WTC11 (cell line): Measurements from ENCODE around the gene MYO1H.

Source experiments
- ELF4 ChIP-seq: sonication (generic); formaldehyde crosslinking; IDR thresholded peaks from 2 replicates; pipeline ENCODE4 v1.8.1; 2022; ENCODE audit warnings: low read depth, mild to moderate bottlenecking, moderate library complexity, missing genetic modification reagents
- ESRRA ChIP-seq: sonication (generic); formaldehyde crosslinking; IDR thresholded peaks from 2 replicates; pipeline ENCODE4 v1.8.1; 2022; ENCODE audit warnings: mild to moderate bottlenecking, missing genetic modification reagents, borderline replicate concordance
- GTF2I ChIP-seq: fragments of 250-450 bp; sonication (Bioruptor Pico); conservative IDR thresholded peaks from 2 replicates; pipeline ENCODE4 v1.4.0; 2021; ENCODE audit warnings: mild to moderate bottlenecking
- NR2C2 ChIP-seq: sonication (generic); formaldehyde crosslinking; IDR thresholded peaks from 2 replicates; pipeline ENCODE4 v1.8.0; 2022; ENCODE audit warnings: mild to moderate bottlenecking, missing genetic modification reagents
- USF2 ChIP-seq: sonication (generic); formaldehyde crosslinking; IDR thresholded peaks from 2 replicates; pipeline ENCODE4 v1.8.1; 2023; ENCODE audit warnings: mild to moderate bottlenecking, missing genetic modification reagents, moderate library complexity
- ZBTB21 ChIP-seq: sonication (generic); formaldehyde crosslinking; IDR thresholded peaks from 2 replicates; pipeline ENCODE4 v1.8.1; 2023; ENCODE audit warnings: mild to moderate bottlenecking, missing genetic modification reagents, borderline replicate concordance
- TF ChIP-seq, protein P1 (sequence below): fragments of 200-600 bp; IDR thresholded peaks from 2 replicates; pipeline ENCODE4 v1.8.0; 2022; ENCODE audit warnings: antibody characterized with exemption

DNA sequence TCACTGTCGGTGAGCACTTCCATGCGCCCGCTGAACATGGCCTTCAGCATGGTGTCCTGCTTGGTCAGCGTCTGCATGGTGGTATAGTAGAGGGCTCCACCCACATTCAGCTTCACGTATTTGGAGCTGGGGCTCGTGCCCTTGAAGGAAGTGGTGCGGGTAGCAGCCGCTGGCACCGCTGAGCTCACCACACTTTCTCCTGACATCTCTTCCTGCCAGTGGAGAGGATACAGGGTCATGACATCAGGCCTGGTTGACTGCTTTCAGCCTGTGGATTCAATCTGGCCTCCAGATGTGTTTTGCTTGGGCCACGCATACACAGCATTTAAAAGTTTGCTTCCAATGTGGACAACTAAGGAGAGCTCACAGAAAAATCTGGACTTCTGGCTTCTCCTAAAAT lies 121.8 kb downstream of the MYO1H start:
- TF ChIP-seq NR2C2 (CRISPR knock-in tag) (no peak), ZBTB21 (no peak), GTF2I (no peak), USF2 (CRISPR knock-in tag) (no peak), ESRRA (CRISPR knock-in tag) (no peak), ELF4 (CRISPR knock-in tag) (no peak)
- TF ChIP-seq, protein P1, sequence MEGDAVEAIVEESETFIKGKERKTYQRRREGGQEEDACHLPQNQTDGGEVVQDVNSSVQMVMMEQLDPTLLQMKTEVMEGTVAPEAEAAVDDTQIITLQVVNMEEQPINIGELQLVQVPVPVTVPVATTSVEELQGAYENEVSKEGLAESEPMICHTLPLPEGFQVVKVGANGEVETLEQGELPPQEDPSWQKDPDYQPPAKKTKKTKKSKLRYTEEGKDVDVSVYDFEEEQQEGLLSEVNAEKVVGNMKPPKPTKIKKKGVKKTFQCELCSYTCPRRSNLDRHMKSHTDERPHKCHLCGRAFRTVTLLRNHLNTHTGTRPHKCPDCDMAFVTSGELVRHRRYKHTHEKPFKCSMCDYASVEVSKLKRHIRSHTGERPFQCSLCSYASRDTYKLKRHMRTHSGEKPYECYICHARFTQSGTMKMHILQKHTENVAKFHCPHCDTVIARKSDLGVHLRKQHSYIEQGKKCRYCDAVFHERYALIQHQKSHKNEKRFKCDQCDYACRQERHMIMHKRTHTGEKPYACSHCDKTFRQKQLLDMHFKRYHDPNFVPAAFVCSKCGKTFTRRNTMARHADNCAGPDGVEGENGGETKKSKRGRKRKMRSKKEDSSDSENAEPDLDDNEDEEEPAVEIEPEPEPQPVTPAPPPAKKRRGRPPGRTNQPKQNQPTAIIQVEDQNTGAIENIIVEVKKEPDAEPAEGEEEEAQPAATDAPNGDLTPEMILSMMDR: no peak
